NB4 (cell line): ENCODE data around the gene GDI2.
"Not testable (repeated sequence)": the region's sequence is repeated elsewhere in the genome, so short reads cannot be mapped to it uniquely, and the experiment has no call there.

Source experiments
- POLR2A ChIP-seq: IDR thresholded peaks from 2 replicates; pipeline ENCODE4 v1.6.1; 2011; ENCODE audit warnings: mild to moderate bottlenecking; ENCODE audit not compliant: insufficient read length; ENCODE audit errors: extremely low read depth
- TF ChIP-seq, protein P1 (sequence below): IDR thresholded peaks from one replicate; pipeline ENCODE4 v1.5.1; 2012; ENCODE audit warnings: low read depth, low read length

DNA sequence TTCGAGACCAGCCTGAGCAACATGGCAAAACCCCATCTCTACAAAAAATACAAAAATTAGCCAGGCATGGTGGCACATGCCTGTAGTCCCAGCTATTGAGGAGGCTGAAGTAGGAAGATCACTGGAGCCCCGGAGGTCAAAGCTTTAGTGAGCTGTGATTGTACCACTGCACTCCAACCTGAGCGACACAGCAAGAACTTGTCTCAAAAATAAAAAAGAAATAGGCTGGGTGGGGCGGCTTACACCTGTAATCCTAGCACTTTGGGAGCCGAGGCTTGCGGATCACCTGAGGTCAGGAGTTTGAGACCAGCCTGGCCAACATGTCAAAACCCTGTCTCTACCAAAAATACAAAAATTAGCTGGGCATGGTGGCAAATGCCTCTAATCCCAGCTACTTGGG, 13.3 kb upstream of the GDI2 start:
- not testable (repeated sequence) for TF ChIP-seq POLR2A
- TF ChIP-seq, protein P1, sequence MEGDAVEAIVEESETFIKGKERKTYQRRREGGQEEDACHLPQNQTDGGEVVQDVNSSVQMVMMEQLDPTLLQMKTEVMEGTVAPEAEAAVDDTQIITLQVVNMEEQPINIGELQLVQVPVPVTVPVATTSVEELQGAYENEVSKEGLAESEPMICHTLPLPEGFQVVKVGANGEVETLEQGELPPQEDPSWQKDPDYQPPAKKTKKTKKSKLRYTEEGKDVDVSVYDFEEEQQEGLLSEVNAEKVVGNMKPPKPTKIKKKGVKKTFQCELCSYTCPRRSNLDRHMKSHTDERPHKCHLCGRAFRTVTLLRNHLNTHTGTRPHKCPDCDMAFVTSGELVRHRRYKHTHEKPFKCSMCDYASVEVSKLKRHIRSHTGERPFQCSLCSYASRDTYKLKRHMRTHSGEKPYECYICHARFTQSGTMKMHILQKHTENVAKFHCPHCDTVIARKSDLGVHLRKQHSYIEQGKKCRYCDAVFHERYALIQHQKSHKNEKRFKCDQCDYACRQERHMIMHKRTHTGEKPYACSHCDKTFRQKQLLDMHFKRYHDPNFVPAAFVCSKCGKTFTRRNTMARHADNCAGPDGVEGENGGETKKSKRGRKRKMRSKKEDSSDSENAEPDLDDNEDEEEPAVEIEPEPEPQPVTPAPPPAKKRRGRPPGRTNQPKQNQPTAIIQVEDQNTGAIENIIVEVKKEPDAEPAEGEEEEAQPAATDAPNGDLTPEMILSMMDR, result not testable (repeated sequence)
